SKM-1 (cell line): ENCODE measurements around the gene LRRC27.

Experiments
- DNase-seq: peaks from one replicate; lab custom pipeline; 2025; ENCODE audit not compliant: unreplicated experiment; lab: John Stamatoyannopoulos, UW

Gene LRRC27

DNA sequence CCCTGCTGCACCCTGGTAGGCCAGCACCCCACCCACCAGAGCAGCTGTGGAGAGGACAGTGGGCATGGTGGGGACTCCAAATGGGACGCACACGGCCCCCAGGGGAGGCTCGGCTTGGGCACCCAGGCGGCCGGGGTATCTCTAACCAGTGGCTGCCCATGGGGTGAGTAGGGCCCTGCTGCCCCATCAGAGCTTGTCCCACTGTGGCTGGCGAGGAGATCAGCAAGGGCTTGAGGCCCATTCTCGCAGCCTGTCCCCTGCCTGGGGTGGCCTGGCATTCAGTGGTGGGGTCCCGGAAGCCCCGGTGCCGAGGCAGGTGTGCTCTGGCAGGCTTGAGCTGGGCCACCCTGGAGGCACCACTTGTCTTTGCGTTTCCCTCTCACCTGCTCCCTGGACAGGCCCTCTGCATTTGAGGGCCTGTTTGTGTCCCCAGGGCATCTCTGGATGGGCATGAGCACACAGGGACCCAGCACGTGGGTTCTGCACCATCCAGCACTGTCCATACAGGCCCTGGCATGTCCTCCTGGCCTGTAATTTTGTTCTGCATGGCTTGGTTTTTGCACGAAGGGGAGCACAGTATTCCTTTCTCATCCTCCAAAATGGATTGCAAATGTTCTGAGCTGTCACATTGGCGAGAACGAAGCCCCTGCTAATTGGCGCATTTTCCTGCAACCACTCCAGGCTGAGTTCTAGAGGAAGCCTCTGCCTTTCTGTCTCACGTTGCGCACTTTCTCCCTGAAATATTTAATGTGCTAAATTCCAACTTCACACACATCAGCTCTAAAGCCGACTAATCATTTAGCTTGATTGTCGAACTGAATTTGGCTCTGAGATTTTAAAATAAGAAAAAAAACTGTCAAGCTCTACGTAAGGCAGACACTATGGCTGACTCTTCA lies 92.2 kb downstream of the LRRC27 start:
- DNase-seq = no peak

DNA sequence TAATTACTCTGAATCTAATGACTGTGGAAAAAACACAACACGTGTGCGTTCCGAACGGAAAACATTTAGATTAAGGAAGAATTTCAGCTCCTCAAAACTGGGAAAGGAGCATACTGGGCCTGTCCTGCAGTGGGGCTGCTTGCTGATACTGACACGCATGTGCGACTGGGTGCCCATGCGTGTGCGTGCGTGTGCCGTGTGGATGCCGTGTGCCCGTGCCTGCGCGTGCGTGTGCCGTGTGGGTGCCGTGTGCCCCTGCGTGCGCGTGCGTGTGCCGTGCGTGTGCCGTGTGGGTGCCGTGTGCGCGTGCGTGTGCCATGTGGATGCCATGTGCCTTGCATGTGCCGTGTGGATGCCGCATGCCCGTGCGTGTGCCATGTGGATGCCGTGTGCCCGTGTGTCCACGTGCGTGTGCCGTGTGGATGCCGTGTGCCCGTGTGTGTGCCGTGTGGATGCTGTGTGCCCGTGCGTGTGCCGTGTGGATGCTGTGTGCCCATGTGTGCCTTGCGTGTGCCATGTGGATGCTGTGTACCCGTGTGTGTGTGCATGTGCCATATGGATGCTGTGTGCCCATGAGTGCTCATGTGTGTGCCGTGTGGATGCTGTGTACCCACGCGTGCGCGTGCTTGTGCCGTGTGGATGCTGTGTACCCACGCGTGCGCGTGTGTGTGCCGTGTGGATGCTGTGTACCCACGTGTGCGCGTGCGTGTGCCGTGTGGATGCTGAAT lies 93.2 kb downstream of the LRRC27 start:
- DNase-seq = no peak

DNA sequence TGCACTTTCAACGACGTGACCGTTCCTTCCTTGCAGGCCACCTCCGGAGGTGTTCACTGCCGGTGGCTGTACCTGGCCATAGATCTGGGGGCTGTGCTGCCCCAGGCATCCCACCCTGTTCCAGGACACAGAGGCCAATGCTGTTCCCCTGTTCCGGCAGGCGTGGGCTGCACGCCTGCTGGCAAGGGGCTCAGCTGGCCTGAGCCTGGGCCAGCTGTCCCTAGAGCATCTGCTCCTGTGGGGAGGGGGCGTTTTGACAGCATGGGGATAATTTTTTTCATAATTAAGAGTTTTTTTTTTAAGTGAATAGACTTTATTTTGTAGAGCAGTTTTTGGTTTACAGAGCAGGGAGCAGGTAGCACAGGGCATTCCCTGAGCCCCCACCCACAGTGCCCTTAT lies 93.8 kb downstream of the LRRC27 start:
- no peak for DNase-seq

DNA sequence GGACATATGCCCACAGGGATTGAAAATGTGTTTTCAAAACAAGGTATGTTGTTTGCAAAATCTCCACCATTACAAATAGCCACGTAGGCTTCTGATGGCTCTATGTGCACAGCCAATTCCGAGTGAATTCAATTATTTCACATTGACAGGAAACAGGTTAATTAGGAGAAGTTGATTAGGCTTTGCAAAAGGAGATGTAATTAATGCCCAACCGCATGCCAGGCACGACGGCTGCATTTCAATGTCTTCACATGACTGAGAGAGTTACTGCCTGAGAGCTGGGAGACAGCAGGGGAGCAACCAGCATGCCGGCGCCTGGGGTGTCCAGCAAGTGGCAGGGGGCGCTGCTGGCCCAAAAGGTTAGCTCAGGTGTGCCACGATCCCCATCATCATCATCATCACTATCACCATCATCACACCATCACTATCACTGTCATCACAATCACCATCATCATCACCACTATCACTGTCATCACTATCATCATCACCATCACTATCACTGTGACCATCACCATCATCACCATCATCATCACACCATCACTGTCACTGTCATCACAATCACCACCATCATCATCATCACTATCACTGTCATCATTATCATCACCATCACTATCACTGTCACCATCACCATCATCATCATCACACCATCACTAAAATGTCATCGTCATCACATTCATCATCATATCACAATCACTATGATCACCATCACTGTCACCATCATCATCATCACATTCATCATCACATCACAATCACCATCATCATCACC lies 95.2 kb downstream of the LRRC27 start:
- no peak for DNase-seq

GRCh38 chr10:132427939-132428367 lies 96.0 kb downstream of the LRRC27 start:
- DNase-seq = no peak

- no peak for DNase-seq
Measured at GRCh38 chr10:132428486-132428995, 96.5 kb downstream of the LRRC27 start.
